ENCODE data around the gene DPF3. TPM values are rescaled to one million over a fixed set of nuclear protein-coding genes. Genes with fewer than 3 reads are reported as not detected.

DPF3 gene
- total RNA-seq, 3 donors from 2014 or later, result 9.3 to 21.9 (median 10.9) TPM

GRCh38 chr14:72621387-72622065, 272.4 kb downstream of the DPF3 start:
- Histone ChIP-seq H3K4me3 (no peak overlapping the region), H3K9me3 (peaks cover 3% of the 10 kb centered on the region), H3K36me3 (ENCODE audit: low read depth) (no peaks in the 10 kb centered on the region), H3K4me1 (ENCODE audit: low read depth) (no peaks in the 10 kb centered on the region)
- intact Hi-C loops (cut with DNase I, micrococcal nuclease), result no loop called here
- no peak for TF ChIP-seq CTCF (IDR thresholded peaks at IDR 0.05)
- DNase-seq (no peak), ATAC-seq (no peak)

- TF ChIP-seq CTCF (IDR thresholded peaks at IDR 0.05), result no peak
- Histone ChIP-seq H3K9me3 (no peaks in the 10 kb centered on the region), H3K4me3 (no peak overlapping the region), H3K36me3 (ENCODE audit: low read depth) (no peaks in the 10 kb centered on the region), H3K4me1 (ENCODE audit: low read depth) (no peaks in the 10 kb centered on the region)
- ATAC-seq (no peak), DNase-seq (no peak)
- intact Hi-C loops (cut with DNase I, micrococcal nuclease), result no loop called here
Measured at GRCh38 chr14:72619881-72620280, 274.0 kb downstream of the DPF3 start.

- ATAC-seq (no peak), DNase-seq (no peak)
- Histone ChIP-seq H3K9me3 (no peaks in the 10 kb centered on the region), H3K4me3 (no peak overlapping the region), H3K4me1 (ENCODE audit: low read depth) (no peaks in the 10 kb centered on the region), H3K36me3 (ENCODE audit: low read depth) (no peaks in the 10 kb centered on the region)
- no peak for TF ChIP-seq CTCF (IDR thresholded peaks at IDR 0.05)
- intact Hi-C loops (cut with DNase I, micrococcal nuclease), result no loop called here
Measured at GRCh38 chr14:72619111-72619571, 274.8 kb downstream of the DPF3 start.

GRCh38 chr14:72618424-72618823, 275.5 kb downstream of the DPF3 start:
- no peak for ATAC-seq
- no peak overlapping the region for H3K4me3 ChIP-seq
- no peak for DNase-seq
- no peaks in the 10 kb centered on the region for H3K9me3 ChIP-seq
- no peaks in the 10 kb centered on the region for H3K36me3 ChIP-seq (ENCODE audit: low read depth)
- H3K4me1 ChIP-seq (ENCODE audit: low read depth), result no peaks in the 10 kb centered on the region
- intact Hi-C loops (cut with DNase I, micrococcal nuclease), result no loop called here
- TF ChIP-seq CTCF (IDR thresholded peaks at IDR 0.05), result no peak

- no peaks in the 10 kb centered on the region for H3K36me3 ChIP-seq (ENCODE audit: low read depth)
- intact Hi-C loops (cut with DNase I, micrococcal nuclease), result no loop called here
- H3K4me3 ChIP-seq, result no peak overlapping the region
- H3K9me3 ChIP-seq, result no peaks in the 10 kb centered on the region
- no peak for TF ChIP-seq CTCF (IDR thresholded peaks at IDR 0.05)
- DNase-seq, result no peak
- no peak for ATAC-seq
- H3K4me1 ChIP-seq (ENCODE audit: low read depth), result no peaks in the 10 kb centered on the region
Measured at GRCh38 chr14:72617391-72618031, 276.4 kb downstream of the DPF3 start.
